Stimulated activated CD8-positive, alpha-beta memory T cell treated with anti-CD3 and anti-CD28 coated beads, Interleukin-2, amount 100 ng/mL, for 48 hours (primary cell): ENCODE results near the gene CEP19.
A peak's percentile ranks its signal among the peaks of the same experiment; 100 is the strongest.

Experiments
- DNase-seq, 2 donors: peaks; one replicate each; pipeline ENCODE4 v3.0.0-alpha.2; 2020; ENCODE audit warnings: low read depth in 2 of 2

The CEP19 gene

DNA sequence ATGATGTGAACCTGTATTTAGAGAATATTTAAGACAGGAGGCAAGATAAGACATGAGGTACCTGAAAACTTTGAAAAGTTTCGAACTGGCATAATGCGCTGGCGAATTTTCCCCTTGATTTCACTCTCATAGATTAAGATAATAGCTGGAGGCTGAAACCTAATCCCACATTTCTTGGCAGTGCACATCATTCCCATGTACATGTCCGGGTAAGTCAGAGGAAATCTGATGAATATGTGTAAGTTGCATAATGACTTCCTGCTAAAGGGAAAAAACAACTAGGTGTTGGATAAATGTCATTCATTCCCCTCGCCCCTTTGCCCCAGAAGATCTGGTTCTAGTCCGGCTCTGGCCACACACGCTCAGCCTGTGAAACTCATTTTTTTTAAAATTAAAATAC, 3.6 kb downstream of the CEP19 start:
- no peak for DNase-seq

DNA sequence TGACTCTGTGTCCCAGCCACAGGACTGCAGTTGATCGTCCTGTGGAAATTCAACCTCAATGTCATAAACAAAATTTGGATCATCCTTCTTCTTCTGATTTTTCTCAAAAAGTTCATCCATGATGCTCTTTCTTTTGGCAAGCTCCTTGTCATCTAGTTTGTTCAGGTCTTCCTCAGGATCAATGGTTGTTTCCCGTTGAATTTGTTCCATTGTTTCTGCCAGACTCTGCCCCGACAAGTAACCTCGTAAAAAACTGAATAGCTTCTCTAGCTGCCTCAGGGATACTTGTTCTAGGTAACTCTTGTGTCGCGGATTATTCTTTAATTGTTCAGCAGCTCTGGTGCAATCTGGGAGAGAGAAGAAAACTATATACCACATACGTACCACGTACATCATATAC, 4.5 kb downstream of the CEP19 start:
- no peak for DNase-seq

GRCh38 chr3:196706731-196707130, 5.3 kb downstream of the CEP19 start:
- DNase-seq, result no peak

DNA sequence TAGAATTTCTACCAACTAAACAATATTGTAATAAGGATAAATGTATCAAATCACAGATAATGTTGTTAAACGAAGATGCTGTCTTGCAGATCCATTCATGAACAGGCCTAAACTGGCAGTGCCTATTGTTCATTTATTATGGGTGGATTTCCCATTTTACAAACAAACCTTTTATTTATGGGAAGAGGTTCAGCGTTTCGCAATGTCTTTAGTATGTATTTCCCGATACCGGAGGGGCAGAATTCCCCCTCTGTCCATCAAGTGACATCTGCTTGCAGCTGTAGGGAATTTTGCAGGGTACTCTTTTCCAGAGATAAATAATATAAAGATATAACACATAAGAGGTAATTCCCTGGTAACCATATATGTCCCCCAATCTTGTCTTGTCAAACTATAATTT, 5.7 kb downstream of the CEP19 start:
- DNase-seq, result no peak

DNA sequence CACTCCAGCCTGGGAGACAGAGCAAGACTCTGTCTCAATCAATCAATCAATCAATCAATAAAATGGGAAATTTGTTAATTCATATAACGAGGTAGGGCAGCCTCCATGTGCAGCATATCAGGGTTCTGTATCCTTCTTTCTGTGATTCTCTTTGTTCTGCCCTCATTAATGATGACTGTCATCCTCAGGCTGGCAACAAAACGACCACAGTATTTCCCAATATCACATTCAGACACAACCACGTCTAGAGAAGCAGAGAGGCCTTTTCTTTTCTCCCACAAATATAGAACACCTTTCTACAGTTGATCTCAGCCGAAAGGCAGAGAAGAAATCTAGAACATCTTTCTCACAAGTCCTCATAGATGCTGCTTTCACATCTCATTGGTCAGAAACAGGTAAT, 11.2 kb downstream of the CEP19 start:
- DNase-seq, result no peak

GRCh38 chr3:196699749-196700148, 12.3 kb downstream of the CEP19 start:
- no peak for DNase-seq

DNA sequence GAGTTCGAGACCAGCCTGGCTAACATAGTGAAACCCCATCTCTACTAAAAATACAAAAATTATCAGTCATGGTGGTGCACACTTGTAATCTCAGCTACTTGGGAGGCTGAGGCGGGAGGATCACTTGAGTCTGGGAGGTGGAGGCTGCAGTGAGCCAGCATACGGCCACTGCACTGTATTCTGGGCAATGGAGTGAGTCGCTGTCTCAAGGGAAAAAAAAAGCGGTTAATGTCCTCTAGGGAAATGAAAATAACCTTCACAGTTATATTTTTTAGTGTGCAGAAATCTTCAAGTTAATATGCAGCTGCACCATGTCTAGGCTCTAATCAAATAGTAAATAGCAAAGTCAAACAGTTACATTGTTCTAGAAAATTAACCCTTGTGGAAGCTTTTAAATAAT, 14.8 kb downstream of the CEP19 start:
- DNase-seq, result no peak

DNA sequence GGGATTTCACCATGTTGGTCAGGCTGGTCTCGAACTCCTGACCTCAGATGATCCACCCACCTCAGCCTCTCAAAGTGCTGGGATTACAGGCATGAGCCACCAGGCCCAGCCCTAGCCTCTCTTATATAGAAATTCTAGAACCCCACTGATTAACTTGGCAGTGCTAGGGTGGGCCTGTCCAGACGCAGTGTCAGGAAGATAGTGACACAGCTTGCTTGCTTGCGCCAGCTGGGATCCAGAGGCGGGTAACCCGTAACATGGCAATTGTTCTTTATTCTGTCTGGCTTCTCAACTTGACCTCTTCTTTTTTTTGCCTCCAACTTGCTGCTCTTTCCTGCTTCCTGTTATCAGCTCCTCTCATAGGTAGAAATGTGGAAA, 16.2 kb downstream of the CEP19 start:
- DNase-seq, result no peak

GRCh38 chr3:196694941-196695848, 16.9 kb downstream of the CEP19 start:
- DNase-seq, result peak in 1 of 2 donors; percentile 5

- no peak for DNase-seq
Observed at GRCh38 chr3:196694202-196694638, 17.8 kb downstream of the CEP19 start.

DNA sequence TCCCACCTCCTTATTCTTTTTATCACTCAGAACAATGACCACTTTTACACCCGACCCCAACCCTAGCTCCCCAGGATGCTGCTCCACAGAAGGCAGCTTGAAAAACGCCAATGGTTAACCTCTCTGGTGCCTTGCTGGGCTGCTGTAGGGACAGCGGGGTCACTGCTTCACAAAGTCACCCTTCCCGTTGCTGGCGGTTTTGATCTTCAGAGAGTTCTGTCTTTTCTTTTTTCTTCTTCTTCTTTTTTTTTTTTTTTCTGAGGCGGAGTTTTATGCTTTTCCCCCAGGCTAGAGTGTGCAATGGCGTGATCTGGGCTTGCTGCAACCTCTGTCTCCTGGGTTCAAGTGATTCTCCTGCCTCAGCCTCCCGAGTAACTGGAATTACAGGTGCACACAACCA, 20.7 kb downstream of the CEP19 start:
- DNase-seq, result no peak

- no peak for DNase-seq
Observed at GRCh38 chr3:196689941-196690660, 21.9 kb downstream of the CEP19 start.

- DNase-seq, result no peak
Observed at GRCh38 chr3:196688349-196688748, 23.7 kb downstream of the CEP19 start.

- no peak for DNase-seq
Observed at GRCh38 chr3:196686436-196686835, 25.6 kb downstream of the CEP19 start.

DNA sequence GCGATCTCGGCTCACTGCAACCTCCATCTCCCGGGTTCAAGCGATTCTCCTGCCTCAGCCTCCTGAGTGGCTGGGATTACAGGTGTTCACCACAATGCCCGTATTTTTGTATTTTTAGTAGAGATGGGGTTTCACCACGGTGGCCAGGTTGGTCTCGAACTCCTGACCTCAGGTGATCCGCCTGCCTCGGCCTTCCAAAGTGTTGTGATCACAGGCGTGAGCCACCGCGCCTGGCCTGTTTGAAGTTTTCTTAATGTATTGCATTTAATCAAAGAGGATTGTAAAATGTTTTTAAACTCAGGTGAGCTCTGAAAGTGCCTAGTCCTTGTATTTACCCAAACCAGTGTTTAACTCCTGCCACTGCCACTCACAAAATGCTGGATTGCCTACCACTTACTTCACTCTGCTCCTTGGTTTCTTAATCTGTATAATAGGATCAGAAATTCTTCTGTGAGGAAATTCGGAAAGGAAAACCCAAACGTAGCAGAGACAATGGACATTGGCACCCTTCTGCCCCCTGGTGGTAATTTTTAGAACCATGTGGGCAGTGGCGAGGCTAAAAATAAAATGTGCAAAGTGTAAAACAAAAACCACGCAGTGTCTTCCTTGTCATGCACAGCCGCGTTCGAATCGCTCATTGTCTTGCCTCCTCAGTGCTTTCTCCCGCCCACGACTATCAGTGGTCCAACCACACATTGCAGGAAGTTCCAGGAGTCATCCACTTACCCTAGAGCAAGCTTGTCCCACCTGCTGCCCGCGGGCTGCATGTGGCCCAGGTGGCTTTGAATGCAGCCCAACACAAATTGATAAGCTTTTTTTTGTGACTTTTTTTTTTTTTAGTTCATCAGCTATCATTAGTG, 27.3 kb downstream of the CEP19 start:
- peak; percentile 43 to 48 for DNase-seq

DNA sequence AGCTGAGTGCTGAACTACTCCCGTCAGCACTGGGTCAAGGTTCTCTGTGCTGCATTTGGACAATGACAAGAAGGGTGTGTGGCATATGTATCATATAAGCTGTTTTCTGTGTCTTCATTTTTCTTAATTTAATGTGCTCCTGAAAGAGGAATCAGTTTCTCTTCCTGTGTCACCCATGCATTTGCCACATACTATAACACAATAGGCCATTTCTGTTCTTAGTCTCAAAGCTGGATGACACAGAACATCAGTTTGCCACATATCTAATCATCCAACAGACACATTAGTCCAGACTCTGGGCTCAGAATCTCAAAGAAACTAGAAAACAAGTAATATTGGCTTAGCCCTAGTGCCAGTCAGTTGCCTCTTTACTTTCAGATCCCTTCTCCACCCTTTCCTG, 34.1 kb downstream of the CEP19 start:
- DNase-seq, result no peak

DNA sequence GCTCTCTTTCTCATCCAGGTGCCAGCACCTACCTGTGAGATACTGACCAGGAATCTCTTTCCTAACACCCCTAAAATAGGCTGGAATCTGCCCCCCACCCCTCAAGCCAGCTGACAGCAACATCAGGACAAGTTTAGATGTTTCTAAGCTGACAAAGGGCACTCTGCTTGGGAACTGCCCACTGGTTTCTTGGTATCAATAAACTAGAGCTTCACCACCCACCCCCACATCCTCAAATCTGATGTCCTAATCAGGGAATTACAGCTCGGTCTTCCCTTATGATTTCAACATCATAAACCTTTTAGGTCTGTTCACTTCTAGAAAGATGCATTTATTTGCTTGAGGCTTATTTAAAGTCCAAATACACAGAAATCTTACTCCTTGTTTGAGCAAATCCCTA, 34.7 kb downstream of the CEP19 start:
- no peak for DNase-seq

DNA sequence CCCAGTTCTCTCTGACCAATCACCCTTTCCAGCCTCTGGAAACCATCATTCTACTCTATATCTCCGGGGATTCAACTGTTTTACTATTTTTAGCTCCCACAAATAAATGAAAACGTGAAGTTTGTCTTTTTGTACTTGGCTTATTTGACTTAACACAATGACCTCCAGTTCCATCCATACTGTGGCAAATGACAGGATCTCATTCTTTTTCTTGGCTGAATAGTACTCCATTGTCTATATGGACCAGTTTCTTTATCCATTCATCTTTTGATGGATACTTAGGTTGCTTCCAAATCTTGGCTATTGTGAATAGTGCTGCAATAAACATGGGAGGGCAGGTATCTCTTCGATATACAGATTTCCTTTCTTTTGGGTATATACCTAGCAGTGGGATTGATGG, 38.4 kb downstream of the CEP19 start:
- DNase-seq, result no peak

- no peak for DNase-seq
Observed at GRCh38 chr3:196670339-196670738, 41.7 kb downstream of the CEP19 start.

- no peak for DNase-seq
Observed at GRCh38 chr3:196667056-196667825, 44.8 kb downstream of the CEP19 start.
